T-helper 9 cell (primary cell): ENCODE results near the gene LASP1.
"Not testable (repeated sequence)": the region's sequence is repeated elsewhere in the genome, so short reads cannot be mapped to it uniquely, and the experiment has no call there.

ENCODE experiments used
- DNase-seq: peaks from one replicate; pipeline ENCODE4 v3.0.0-alpha.2; 2020

LASP1 gene

GRCh38 chr17:38911081-38911730 lies 41.3 kb downstream of the LASP1 start:
- DNase-seq = no peak

DNA sequence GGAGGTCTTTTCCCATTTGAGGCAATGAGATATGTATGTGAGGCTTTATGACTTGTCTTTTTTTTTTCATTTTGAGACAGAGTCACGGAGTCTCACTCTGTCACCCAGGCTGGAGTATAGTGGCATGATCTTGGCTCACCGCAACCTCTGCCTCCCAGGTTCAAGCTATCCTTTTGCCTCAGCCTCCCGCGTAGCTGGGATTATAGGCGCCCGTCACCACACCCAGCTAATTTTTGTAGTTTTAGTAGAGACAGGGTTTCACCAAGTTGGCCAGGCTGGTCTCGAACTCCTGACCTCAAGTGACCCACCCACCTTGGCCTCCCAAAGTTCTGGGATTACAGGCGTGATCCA lies 41.8 kb downstream of the LASP1 start:
- DNase-seq = not testable (repeated sequence)

DNA sequence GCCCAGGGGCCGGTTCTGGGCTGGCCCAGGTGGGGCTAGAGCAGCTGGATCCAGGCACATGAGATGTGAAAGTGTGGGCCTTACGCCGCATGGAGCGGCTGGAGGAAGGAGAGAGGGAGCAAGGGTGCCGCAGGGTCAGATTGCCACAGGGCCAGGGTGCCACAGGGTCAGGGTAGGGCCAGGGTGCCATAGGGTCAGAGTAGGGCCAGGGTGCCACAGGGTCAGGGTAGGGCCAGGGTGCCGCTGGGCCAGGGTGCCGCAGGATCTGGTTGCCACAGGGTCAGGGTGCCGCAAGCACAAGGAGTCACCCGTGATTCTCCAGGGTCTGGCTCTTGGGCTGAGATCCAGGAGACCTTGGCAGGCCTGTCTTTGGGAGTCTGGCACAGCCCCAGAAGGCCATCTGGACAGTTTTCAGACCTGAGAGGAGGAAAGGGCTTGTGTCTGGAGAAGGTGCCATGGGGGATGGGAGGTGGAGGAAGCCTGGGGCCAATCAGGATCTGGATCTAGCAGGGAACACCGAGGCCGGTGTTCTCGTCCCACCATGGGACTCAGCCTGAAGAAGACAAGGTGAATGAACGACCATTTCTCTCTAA lies 42.5 kb downstream of the LASP1 start:
- no peak for DNase-seq

- DNase-seq = no peak
Observed at GRCh38 chr17:38914741-38915638, 45.1 kb downstream of the LASP1 start.

DNA sequence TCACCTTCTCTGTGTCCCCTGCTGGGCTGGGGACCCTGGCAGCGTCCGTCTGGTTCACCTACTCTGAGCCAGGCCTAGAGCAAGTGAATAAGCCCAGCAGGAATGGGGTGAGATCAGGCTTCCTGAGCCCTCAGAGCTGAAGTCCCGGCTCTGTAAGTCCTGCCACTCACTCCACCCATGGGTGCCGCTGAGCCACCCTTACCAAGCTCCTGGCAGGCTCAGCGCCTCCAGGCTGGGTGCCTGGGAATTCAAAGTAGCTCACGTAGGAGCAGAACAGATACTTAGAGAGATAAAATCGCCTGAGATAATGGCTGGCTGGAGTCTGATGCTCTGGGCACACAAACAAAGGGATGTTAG lies 45.8 kb downstream of the LASP1 start:
- DNase-seq = no peak

GRCh38 chr17:38916771-38917170 lies 46.9 kb downstream of the LASP1 start:
- no peak for DNase-seq

GRCh38 chr17:38917259-38917658 lies 47.4 kb downstream of the LASP1 start:
- no peak for DNase-seq

GRCh38 chr17:38918129-38918913 lies 48.5 kb downstream of the LASP1 start:
- DNase-seq = no peak

DNA sequence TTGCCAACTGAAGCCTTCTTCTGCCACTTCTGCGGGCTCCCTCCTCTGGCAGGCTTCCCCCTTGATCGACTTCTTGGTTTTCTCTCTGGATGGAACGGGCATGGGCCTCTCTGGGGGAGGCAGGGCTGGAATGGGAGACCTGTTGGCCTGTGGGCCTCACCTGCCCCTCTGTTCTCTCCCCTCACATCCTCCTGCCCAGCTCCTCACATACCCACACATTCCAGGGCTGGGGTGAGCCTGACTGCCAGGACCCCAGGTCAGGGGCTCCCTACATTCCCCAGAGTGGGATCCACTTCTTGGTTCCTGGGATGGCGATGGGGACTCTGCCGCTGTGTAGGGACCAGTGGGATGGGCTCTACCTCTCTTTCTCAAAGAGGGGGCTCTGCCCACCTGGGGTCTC lies 49.1 kb downstream of the LASP1 start:
- DNase-seq = no peak

DNA sequence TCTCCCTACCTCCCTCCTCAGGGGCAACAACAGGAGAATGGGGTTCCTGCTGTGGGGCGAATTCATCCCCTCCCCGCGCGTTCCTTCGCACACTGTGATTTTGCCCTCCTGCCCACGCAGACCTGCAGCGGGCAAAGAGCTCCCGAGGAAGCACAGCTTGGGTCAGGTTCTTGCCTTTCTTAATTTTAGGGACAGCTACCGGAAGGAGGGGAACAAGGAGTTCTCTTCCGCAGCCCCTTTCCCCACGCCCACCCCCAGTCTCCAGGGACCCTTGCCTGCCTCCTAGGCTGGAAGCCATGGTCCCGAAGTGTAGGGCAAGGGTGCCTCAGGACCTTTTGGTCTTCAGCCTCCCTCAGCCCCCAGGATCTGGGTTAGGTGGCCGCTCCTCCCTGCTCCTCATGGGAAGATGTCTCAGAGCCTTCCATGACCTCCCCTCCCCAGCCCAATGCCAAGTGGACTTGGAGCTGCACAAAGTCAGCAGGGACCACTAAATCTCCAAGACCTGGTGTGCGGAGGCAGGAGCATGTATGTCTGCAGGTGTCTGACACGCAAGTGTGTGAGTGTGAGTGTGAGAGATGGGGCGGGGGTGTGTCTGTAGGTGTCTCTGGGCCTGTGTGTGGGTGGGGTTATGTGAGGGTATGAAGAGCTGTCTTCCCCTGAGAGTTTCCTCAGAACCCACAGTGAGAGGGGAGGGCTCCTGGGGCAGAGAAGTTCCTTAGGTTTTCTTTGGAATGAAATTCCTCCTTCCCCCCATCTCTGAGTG lies 49.6 kb downstream of the LASP1 start:
- no peak for DNase-seq

DNA sequence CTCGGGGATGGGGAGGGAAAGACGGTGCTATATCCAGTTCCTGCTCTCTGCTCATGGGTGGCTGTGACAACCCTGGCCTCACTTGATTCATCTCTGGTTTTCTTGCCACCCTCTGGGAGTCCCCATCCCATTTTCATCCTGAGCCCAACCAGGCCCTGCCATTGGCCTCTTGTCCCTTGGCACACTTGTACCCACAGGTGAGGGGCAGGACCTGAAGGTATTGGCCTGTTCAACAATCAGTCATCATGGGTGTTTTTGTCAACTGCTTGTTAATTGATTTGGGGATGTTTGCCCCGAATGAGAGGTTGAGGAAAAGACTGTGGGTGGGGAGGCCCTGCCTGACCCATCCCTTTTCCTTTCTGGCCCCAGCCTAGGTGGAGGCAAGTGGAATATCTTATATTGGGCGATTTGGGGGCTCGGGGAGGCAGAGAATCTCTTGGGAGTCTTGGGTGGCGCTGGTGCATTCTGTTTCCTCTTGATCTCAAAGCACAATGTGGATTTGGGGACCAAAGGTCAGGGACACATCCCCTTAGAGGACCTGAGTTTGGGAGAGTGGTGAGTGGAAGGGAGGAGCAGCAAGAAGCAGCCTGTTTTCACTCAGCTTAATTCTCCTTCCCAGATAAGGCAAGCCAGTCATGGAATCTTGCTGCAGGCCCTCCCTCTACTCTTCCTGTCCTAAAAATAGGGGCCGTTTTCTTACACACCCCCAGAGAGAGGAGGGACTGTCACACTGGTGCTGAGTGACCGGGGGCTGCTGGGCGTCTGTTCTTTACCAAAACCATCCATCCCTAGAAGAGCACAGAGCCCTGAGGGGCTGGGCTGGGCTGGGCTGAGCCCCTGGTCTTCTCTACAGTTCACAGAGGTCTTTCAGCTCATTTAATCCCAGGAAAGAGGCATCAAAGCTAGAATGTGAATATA lies 50.8 kb downstream of the LASP1 start:
- DNase-seq = no peak

DNA sequence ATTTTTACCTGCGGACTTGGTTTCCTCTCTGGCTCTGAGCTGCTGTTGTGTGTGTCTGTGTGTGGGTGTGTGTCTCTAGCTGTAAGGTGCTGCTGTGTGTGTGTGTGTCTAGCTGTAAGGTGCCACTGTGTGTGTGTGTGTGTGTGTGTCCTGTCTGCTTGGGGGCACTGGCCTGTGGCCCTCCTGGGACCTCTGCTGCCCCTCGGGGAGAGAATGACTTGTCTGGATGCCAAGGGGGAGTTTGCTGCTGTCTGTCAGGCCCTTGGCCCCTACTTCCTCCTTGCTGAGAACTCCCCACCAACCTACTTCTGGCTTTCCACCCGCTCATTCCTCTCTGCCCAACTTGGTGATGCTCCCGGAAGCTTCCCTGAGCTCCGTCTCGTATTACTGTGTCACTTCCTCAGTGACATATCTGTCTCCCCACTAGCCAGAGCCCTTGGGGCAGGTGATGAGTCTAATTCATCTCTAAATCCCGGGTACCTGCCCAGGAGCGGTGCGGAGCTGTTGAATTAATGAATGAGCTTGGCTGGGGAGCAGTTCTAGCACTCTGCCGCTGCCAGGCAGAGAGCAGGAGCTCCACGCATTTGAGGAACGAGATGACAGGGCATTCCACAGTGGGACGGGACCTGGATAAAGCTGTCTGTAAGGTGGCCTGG lies 52.0 kb downstream of the LASP1 start:
- no peak for DNase-seq

- DNase-seq = no peak
Observed at GRCh38 chr17:38922538-38923297, 52.9 kb downstream of the LASP1 start.

- DNase-seq = no peak
Observed at GRCh38 chr17:38925263-38925995, 55.6 kb downstream of the LASP1 start, which contains the start of gene LASP1NB. Gene LASP1NB (plus strand): TSS chr17:38925614.

GRCh38 chr17:38926293-38927070 lies 56.6 kb downstream of the LASP1 start:
- no peak for DNase-seq

DNA sequence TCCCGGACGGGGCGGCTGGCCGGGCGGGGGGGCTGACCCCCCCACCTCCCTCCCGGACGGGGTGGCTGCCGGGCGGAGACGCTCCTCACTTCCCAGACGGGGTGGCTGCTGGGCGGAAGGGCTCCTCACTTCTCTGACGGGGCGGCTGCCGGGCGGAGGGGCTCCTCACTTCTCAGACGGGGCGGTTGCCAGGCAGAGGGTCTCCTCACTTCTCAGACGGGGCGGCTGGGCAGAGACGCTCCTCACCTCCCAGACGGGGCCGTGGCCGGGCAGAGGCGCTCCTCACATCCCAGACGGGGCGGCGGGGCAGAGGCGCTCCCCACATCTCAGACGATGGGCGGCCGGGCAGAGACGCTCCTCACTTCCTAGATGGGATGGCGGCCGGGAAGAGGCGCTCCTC lies 60.9 kb downstream of the LASP1 start:
- DNase-seq = not testable (repeated sequence)

GRCh38 chr17:38933962-38934361 lies 64.1 kb downstream of the LASP1 start:
- DNase-seq = not testable (repeated sequence)

GRCh38 chr17:38939987-38940386 lies 70.1 kb downstream of the LASP1 start:
- no peak for DNase-seq
